Measurements from ENCODE around the gene PATJ. TPM values are rescaled to one million over a fixed set of nuclear protein-coding genes. Genes with fewer than 3 reads are reported as not detected.
A peak's percentile ranks its signal among the peaks of the same experiment; 100 is the strongest.

The PATJ gene
- total RNA-seq, 1 experiment from 2014 or later: 47.3 TPM

DNA sequence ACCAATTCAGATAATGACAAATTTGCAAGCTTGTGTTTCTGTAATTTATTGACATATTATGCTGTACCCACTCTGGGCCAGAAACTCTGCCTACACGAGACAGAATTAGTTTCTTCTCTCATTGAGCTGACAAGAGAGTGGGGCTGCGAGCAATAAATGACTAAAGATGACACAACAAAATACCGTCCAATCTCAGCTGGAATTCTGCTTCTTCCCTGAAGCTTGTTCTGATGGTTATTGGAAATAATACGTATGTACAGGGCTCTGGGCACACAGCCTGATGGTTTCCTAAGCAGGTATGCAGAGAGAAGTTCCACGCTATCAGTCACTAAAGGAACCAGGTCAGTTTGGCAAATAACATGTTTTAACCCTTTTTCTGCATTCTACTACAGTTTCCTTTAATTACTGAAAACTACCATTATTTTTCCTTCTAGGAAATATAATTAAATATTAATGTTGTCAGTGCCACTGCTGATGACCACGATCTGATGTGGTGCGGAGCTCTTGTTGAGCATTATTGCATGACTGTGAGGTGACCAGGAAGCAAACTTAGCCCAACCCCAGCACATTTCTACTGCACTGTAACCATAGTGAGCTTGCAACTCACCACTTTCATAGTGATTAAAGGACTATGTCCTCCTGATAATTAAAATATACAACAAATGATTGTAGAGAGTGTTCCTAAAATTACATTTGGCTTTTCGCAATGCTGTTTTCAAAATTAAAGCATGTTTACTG, 231.0 kb downstream of the PATJ start:
- DNase-seq: no peak
- H3K23ac ChIP-seq (ENCODE audit: insufficient read length, low read depth, low read length): no peak overlapping the region
- peaks cover 4 to 6% of the 10 kb centered on the region in 2 experiments; a peak in 2 of 4 replicates for H3K4me1 Mint-ChIP-seq

More for the DNA sequence above, 231.0 kb downstream of the PATJ start:
- Mint-ChIP-seq H3K4me3 (no peak overlapping the region), H3K9me3 (peaks cover 0 to 4% of the 10 kb centered on the region in 2 experiments; a peak in 1 of 5 replicates), H3K36me3 (ENCODE audit: insufficient read depth in 1 of 3, low read depth in 3 of 3) (peaks cover 8 to 9% (median 9%) of the 10 kb centered on the region in 3 experiments; a peak in 6 of 7 replicates), H3K27me3 (ENCODE audit: low read depth) (no peaks in the 10 kb centered on the region), H3K27ac (peak overlapping the region in 1 of 3 experiments; percentile 32; a peak in 1 of 7 replicates)
- H2BK20ac ChIP-seq (ENCODE audit: low read depth, low read length, poor library complexity, severe bottlenecking): no peak overlapping the region
- no peaks in the 10 kb centered on the region for H3K79me1 ChIP-seq (ENCODE audit: insufficient read depth, low read depth, low read length, poor library complexity, severe bottlenecking)
- no peak overlapping the region for H3K4me2 ChIP-seq (ENCODE audit: insufficient read depth, insufficient read length, low read length)
- H2BK5ac ChIP-seq (ENCODE audit: insufficient read length, low read length): no peak overlapping the region
- H3K4ac ChIP-seq (ENCODE audit: low read depth, low read length): no peak overlapping the region
- H3K27me3 ChIP-seq (ENCODE audit: insufficient read depth, low read length): no peaks in the 10 kb centered on the region
- no peak overlapping the region for H4K91ac ChIP-seq (ENCODE audit: insufficient read length, low read depth, low read length)
- H2AK5ac ChIP-seq (ENCODE audit: insufficient read length, low read length): no peak overlapping the region
- TF ChIP-seq, protein P1, sequence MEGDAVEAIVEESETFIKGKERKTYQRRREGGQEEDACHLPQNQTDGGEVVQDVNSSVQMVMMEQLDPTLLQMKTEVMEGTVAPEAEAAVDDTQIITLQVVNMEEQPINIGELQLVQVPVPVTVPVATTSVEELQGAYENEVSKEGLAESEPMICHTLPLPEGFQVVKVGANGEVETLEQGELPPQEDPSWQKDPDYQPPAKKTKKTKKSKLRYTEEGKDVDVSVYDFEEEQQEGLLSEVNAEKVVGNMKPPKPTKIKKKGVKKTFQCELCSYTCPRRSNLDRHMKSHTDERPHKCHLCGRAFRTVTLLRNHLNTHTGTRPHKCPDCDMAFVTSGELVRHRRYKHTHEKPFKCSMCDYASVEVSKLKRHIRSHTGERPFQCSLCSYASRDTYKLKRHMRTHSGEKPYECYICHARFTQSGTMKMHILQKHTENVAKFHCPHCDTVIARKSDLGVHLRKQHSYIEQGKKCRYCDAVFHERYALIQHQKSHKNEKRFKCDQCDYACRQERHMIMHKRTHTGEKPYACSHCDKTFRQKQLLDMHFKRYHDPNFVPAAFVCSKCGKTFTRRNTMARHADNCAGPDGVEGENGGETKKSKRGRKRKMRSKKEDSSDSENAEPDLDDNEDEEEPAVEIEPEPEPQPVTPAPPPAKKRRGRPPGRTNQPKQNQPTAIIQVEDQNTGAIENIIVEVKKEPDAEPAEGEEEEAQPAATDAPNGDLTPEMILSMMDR (conservative IDR thresholded peaks at IDR 0.05): no peak
- H4K5ac ChIP-seq (ENCODE audit: insufficient read length, low read depth, low read length): no peak overlapping the region
- H3K23me2 ChIP-seq (ENCODE audit: insufficient read length, low read depth, low read length, poor library complexity, severe bottlenecking): no peaks in the 10 kb centered on the region
- no peak overlapping the region for H3K27ac ChIP-seq (ENCODE audit: insufficient read length, low read depth, low read length)
- no peak overlapping the region for H3K9ac ChIP-seq (ENCODE audit: extremely low read depth, insufficient read length, low read length)
- no peak overlapping the region for H3K18ac ChIP-seq (ENCODE audit: insufficient read length, low read depth, low read length)
- no CpG with 5 or more reads among the region's 8 CpGs for WGBS (ENCODE audit: extremely low coverage, insufficient read length, low lambda C conversion rate)
- H3K4me1 ChIP-seq (ENCODE audit: insufficient read depth, low read length): no peaks in the 10 kb centered on the region; the same call in 1 of the 2 replicates
- no peaks in the 10 kb centered on the region for H4K20me1 ChIP-seq (ENCODE audit: control insufficient read depth, insufficient read depth, insufficient read length)
- H2BK12ac ChIP-seq (ENCODE audit: insufficient read length, low read depth, low read length): no peak overlapping the region
- no peak overlapping the region for H2BK120ac ChIP-seq (ENCODE audit: low read depth, low read length, poor library complexity, severe bottlenecking)
- H3K14ac ChIP-seq (ENCODE audit: insufficient read depth, low read length): no peak overlapping the region
- H3K56ac ChIP-seq (ENCODE audit: insufficient read length, low read depth, low read length): no peak overlapping the region
- no peak overlapping the region for H2BK15ac ChIP-seq (ENCODE audit: low read depth, low read length)
- no peak overlapping the region for H2AFZ ChIP-seq (ENCODE audit: low read length)
- H3K79me2 ChIP-seq (ENCODE audit: insufficient read depth, low read length): no peaks in the 10 kb centered on the region
- no peaks in the 10 kb centered on the region for H3K9me3 ChIP-seq (ENCODE audit: control insufficient read depth, low read depth, low read length)
- H3T11ph ChIP-seq (ENCODE audit: low read length): no peak overlapping the region
- no peak overlapping the region for H4K8ac ChIP-seq (replicated peaks; ENCODE audit: insufficient read length, low read depth, low read length)

Measured in H9 (cell line).